Left ventricle myocardium superior (tissue), 1 donor: Measurements from ENCODE around the gene STAMBP. TPM values are rescaled to one million over a fixed set of nuclear protein-coding genes. Genes with fewer than 3 reads are reported as not detected.
A peak's percentile ranks its signal among the peaks of the same experiment; 100 is the strongest.

Source experiments
- ATAC-seq: fragments of 200-7000 bp; cut with Tn5 transposase; one replicate; pipeline ENCODE4 v1.9.1; 2020; ENCODE audit warnings: mild to moderate bottlenecking, moderate library complexity
- DNase-seq: peaks from one replicate; pipeline ENCODE4 v3.0.0-alpha.2; 2020
- intact Hi-C: fragments of 100-400 bp; cut with micrococcal nuclease; formaldehyde crosslinking; loops from one replicate; pipeline ENCODE4 v1.11.0; 2022
- total RNA-seq: library from RNA; stranded (reverse); fragmentation: NEBNext Ultra II Directional; extraction: Animal tissue kit (Norgen Biotek cat#: 25700); gene quantifications from one replicate; pipeline ENCODE4 v1.2.1, GENCODE V29; 2021
- donor health status: DM: no; HTN: yes; CAD: no; lungs with severe emphysema.

The STAMBP gene
- total RNA-seq, 1 donor from 2014 or later: 27.2 TPM

DNA sequence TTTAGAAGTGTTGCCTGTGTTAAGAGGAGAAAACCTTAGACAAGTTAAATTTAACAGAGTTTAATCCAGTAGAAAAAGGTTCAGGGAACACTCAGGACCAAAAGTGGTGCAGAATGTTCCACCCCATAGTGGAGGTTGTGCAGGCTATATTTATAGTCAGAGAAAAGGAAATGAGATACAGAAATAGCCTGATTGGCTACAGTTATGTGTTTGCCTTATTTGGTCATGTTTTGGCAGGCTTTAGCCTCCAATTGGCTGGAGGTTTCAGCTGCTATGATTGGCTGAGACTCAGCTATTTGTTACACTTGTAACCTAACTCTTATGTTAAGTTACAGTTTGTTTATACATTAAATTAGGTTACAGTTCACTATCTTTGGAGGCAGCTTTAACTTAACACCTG lies 4.2 kb downstream of the STAMBP start:
- ATAC-seq: no peak
- no peak for DNase-seq
- intact Hi-C loops: no loop called here

DNA sequence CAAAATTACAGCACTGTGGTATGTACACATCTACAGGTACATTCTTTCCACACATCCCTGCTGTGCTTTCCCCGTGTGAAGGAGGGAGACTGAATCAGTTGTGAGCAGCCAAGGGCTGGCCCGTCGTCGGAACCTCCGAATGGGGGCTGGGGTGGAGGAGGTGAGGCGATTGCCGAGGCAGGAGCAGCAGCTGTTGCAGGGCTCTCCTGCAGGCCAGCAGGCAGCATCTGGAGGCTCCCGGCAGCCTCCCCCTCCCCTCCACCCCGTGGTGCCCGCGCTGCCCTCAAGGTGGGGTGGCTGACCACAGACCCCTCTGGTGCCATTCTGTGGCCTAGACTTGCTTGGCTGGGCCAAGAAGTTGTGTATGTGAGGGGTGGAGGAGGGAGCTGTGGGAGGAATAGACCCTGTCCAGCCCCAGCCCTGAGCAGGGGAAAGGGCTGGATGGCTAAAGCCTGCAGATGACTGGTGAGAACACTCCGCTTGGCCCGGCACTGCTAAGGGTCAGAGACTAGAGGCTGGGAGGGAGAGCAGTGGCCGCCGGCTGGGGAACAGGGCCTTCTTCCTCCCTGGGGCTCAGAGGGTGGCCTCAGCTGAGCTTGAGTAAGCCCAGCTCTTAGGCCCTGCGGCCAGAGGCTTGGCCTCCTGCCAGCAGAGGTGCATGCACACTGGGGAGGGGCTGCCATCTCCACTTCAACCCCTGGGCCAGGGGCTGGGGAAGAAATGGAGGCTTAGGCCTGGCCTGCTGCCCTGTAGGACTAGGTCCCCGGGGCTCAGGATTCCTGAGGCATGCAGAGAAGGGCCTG lies 7.6 kb downstream of the STAMBP start:
- intact Hi-C loops: no loop called here
- no peak for ATAC-seq
- no peak for DNase-seq

GRCh38 chr2:73837847-73838585 lies 9.3 kb downstream of the STAMBP start:
- DNase-seq: no peak
- intact Hi-C loops: no loop called here
- ATAC-seq: no peak

- ATAC-seq: no peak
- DNase-seq: no peak
- intact Hi-C loops: no loop called here
Measured at GRCh38 chr2:73838889-73839534, 10.3 kb downstream of the STAMBP start.

DNA sequence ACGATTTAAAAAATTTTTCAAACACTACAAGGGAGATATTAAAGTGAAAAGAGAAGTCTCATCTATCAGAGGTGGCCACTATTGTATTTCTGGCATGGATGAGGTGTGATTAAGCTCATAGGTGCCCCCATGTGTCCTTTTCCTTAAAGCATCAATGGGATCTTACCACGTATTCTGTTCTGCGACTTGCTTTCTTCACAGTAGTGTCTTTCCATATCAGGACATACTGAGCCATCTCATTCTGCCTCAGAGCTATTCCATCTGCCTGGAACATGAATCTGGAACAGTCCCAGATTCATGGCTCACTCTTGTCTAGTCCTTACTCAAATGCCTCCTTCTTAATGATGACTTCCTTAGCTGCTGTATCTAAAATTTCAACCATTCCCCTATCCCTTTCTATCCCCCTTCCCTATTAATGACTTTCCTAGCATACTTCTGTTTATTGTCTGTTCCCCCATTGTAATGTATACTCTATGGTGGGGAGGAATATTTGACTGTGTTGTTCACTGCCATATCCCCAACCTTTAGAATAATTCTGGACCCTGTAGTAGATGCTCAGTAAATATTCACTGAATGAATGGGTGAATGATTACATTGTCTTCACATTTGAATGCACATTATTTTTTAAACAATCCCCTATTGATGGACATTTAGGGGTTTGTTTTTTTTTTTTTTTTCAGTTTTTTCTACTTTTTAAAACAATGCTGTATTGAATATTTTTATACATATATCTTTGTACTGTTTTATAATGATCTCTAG lies 11.1 kb downstream of the STAMBP start:
- intact Hi-C loops: no loop called here
- no peak for DNase-seq
- ATAC-seq: no peak

DNA sequence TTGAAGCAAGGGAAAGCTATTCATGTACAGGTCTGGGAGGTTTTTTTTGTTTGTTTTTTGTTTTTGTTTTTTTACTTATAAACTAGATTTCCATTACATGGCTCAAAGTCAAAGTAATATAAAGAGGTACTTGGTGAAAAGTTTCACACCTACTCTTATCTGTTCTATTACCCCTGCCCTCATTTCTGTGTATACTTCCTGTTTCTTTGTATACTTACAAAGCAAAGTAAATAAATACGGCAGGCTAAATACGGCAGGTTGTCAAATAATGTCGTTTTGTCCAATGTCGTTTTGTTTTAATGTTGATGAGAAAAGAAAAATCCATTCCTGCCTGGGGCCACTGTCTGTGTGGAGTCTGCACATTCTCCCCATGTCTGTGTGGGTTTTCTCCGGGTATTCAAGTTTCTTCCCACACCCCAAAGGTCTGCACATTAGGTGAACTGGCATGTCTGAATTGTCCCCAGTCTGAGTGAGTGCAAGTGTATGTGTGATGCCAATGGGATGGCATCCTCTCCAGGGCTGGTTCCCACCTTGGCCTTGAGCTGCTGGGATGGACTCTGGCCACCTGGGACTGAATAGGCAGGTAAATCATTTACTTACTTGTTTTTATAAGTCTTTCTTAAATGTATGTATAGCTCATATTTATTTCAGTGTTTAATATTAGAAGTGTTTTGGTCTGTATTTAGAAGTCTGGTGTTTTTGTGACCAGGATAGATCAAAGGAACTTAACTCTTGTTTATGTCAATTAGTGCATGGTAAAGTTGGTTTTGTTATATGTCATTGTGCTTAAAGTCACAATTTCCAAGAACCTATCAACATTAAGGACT lies 13.4 kb downstream of the STAMBP start:
- ATAC-seq (no peak), DNase-seq (no peak)
- intact Hi-C loops: no loop called here

DNA sequence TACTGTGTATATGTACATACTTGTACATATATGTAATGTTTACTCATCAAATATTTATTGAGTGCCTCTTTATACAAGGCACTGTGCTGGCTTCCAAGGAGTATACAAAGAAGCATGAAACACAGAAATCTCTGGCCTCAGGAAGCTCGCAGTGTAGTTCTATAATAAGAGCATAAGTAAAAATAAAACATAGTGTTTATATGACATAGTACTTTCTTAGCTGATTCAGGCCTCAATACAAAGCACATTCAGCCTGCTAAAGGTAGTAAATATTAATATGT lies 13.9 kb downstream of the STAMBP start:
- intact Hi-C loops: no loop called here
- no peak for DNase-seq
- ATAC-seq: no peak

DNA sequence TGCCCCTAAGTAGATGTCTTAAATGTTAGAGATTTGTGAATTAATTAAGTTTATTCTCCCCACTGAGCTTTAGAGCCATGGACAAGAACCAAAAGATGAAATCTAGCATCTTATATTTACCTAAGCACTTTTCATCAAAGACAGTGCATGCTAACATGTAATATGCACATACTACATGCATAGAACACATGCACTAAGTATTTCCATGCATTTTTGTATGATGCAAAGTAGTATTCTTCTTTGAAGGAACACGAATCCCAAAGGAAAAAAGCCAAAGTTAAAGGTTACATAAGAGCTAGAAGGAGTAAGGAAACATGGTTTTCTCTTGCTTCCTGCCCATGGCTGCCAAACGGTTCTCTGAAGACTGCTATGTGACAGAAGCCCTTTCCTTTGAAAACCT lies 15.3 kb downstream of the STAMBP start:
- DNase-seq (no peak), ATAC-seq (no peak)
- intact Hi-C loops: no loop called here

- DNase-seq (no peak), ATAC-seq (no peak)
- intact Hi-C loops: no loop called here
Measured at GRCh38 chr2:73850009-73850408, 21.2 kb downstream of the STAMBP start.

DNA sequence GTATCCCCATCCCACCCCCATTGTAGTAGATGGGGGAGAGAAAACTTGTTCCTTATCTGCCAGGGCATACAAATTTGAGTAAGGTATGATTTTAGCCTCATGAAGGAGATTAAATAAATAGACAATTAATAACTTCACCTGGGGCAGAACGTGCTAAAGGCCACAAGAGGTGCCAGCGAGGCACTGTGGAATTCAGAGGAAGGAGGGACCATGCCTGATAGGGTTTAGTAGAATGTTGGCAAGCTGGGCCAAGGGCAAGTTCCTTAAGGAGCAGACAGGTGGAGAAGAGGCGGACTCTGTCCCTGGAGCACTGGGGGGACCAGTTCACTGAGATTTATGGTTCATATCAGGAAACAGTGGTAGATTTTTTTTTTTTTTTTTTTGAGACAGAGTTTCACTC lies 22.5 kb downstream of the STAMBP start:
- intact Hi-C loops: no loop called here
- DNase-seq: no peak
- ATAC-seq: no peak

- ATAC-seq: no peak
- DNase-seq: no peak
- intact Hi-C loops: no loop called here
Measured at GRCh38 chr2:73852020-73852419, 23.3 kb downstream of the STAMBP start.

DNA sequence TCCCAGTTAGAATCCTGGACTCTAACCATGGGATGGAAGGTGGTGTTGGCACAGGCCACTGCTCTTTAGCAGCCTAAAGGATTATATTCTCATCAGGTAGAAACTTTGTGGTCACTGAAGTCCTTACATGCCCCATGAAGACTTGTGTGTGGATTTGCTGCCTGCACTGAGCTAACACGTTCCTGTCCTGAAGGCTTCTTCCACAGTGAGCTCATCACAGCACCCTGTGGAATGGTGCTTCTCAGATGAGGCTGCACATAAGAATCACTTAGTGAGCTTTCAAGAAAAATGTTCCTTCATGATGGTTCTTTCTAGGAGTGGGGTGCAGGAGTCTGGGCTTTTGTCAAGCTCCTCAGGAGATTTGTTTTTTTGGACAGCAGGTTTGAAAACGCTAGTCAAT lies 26.8 kb downstream of the STAMBP start:
- intact Hi-C loops: no loop called here
- no peak for DNase-seq
- no peak for ATAC-seq

GRCh38 chr2:73856214-73856613 lies 27.5 kb downstream of the STAMBP start:
- intact Hi-C loops: no loop called here
- ATAC-seq (no peak), DNase-seq (no peak)

GRCh38 chr2:73859721-73860586 lies 31.2 kb downstream of the STAMBP start:
- ATAC-seq: no peak
- no peak for DNase-seq
- intact Hi-C loops: no loop called here

DNA sequence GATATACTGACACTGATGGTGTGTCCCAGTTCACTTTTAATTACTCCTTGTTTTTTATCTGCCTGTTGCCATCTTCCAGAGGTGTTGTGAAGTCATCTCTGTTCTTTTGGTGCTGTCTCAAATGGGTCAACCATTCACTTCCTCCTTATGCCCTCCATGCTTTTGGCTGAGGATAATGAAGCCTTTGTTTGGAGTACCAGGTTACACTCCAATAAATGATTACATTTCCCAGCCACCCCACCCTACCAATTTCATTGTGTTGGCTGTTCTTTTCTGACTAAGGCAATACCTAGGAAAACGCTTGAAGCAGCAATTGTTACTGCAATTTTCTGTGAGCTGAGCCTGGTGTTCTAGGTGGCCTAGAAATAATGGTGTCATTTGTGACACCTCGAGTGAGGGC lies 34.2 kb downstream of the STAMBP start:
- intact Hi-C loops: no loop called here
- ATAC-seq (no peak), DNase-seq (no peak)

- DNase-seq (no peak), ATAC-seq (no peak)
- intact Hi-C loops: no loop called here
Measured at GRCh38 chr2:73868204-73868978, 39.6 kb downstream of the STAMBP start.

GRCh38 chr2:73870084-73870483 lies 41.3 kb downstream of the STAMBP start:
- DNase-seq (peak; percentile 37), ATAC-seq (peak; percentile 98)
- intact Hi-C loops: no loop called here
